Measurements from ENCODE around the gene JAGN1.
"Not testable (repeated sequence)": the region's sequence is repeated elsewhere in the genome, so short reads cannot be mapped to it uniquely, and the experiment has no call there.

Gene JAGN1

GRCh38 chr3:9899289-9899791, 8.9 kb downstream of the JAGN1 start:
- DNase-seq: no peak

- not testable (repeated sequence) for DNase-seq
Observed at GRCh38 chr3:9900965-9901415, 10.6 kb downstream of the JAGN1 start.

GRCh38 chr3:9901967-9902366, 11.6 kb downstream of the JAGN1 start:
- peak; percentile 23 to 27 for DNase-seq

- no peak for DNase-seq
Observed at GRCh38 chr3:9902372-9903237, 12.2 kb downstream of the JAGN1 start, which contains the start of gene IL17RE. TSS of gene IL17RE (plus strand) at chr3:9902848. CDS start at chr3:9902933, 85 bp downstream.

GRCh38 chr3:9903238-9903624, 12.8 kb downstream of the JAGN1 start:
- no peak for DNase-seq

- DNase-seq: no peak
Observed at GRCh38 chr3:9903904-9904303, 13.5 kb downstream of the JAGN1 start.

- no peak for DNase-seq
Observed at GRCh38 chr3:9906480-9906879, 16.1 kb downstream of the JAGN1 start.

GRCh38 chr3:9908286-9908685, 17.9 kb downstream of the JAGN1 start:
- no peak for DNase-seq

GRCh38 chr3:9909221-9910013, 19.0 kb downstream of the JAGN1 start:
- DNase-seq: no peak

- no peak for DNase-seq
Observed at GRCh38 chr3:9911863-9912262, 21.5 kb downstream of the JAGN1 start.

GRCh38 chr3:9912294-9912935, 22.0 kb downstream of the JAGN1 start:
- DNase-seq: no peak

- no peak for DNase-seq
Observed at GRCh38 chr3:9913601-9914000, 23.2 kb downstream of the JAGN1 start.

- DNase-seq: no peak
Observed at GRCh38 chr3:9914011-9914410, 23.6 kb downstream of the JAGN1 start.

GRCh38 chr3:9914559-9915253, 24.3 kb downstream of the JAGN1 start:
- no peak for DNase-seq

GRCh38 chr3:9915254-9916141, 25.1 kb downstream of the JAGN1 start:
- peak in 1 of 2 experiments; percentile 18 for DNase-seq

- no peak for DNase-seq
Observed at GRCh38 chr3:9916346-9916733, 25.9 kb downstream of the JAGN1 start.

GRCh38 chr3:9916734-9917680, 26.6 kb downstream of the JAGN1 start, which contains the start of gene IL17RC:
TSS of gene IL17RC (plus strand) at chr3:9917098. CDS start at chr3:9917316, 218 bp downstream.
- peak in 1 of 2 experiments; percentile 32 for DNase-seq

- DNase-seq: no peak
Observed at GRCh38 chr3:9917820-9918219, 27.4 kb downstream of the JAGN1 start.

- no peak for DNase-seq
Observed at GRCh38 chr3:9918261-9919038, 28.0 kb downstream of the JAGN1 start.
